GM12878 (cell line): Measurements from ENCODE around the gene PKHD1. TPM values are rescaled to one million over a fixed set of nuclear protein-coding genes. Genes with fewer than 3 reads are reported as not detected.

Experiments
- ATAC-seq: fragments of 200-7000 bp; cut with Tn5 transposase; 3 replicates; pipeline ENCODE4 v1.9.1; 2020; ENCODE audit warnings: mild to moderate bottlenecking, moderate library complexity
- BruUV-seq: library from RNA; stranded (reverse); fragments of 400-500 nt; replicated peaks from 2 replicates; lab custom pipeline; 2021; lab: Mats Ljungman, UMichigan
- CTCF ChIA-PET: fragments of 300-600 bp; sonication (Branson Sonifier 250); formaldehyde crosslinking; extraction: SDS; loops from one replicate; lab custom pipeline; 2021; ENCODE audit warnings: inconsistent platforms; lab: Yijun Ruan, JAX
- POLR2A ChIA-PET: fragments of 350-600 bp; formaldehyde crosslinking; extraction: SDS; loops from one replicate; lab custom pipeline; 2021; ENCODE audit warnings: inconsistent platforms; lab: Charles Lee
- RAD21 ChIA-PET: fragments of 300-600 bp; sonication (Branson Sonifier 250); formaldehyde crosslinking; loops from one replicate; lab custom pipeline; 2023; ENCODE audit warnings: antibody characterized with exemption; ENCODE audit not compliant: unreplicated experiment; lab: Charles Lee
- SMC1A ChIA-PET: fragments of 300-600 bp; sonication (Branson Sonifier 250); formaldehyde crosslinking; loops from one replicate; lab custom pipeline; 2023; ENCODE audit not compliant: unreplicated experiment, uncharacterized antibody; lab: Charles Lee
- DNase-seq: peaks from one replicate; pipeline ENCODE4 v3.0.0-alpha.2; 2011; ENCODE audit warnings: low read depth, low spot score
- FAIRE-seq: peaks from 3 replicates; lab custom pipeline; 2011; peaks lifted over from hg19 to GRCh38; lab: Jason Lieb, UNC
- H2AFZ ChIP-seq: 2 replicates; pipeline ENCODE4 v1.6.0; 2011; ENCODE audit warnings: low read depth, low read length, control low read depth; ENCODE audit not compliant: control insufficient read depth
- H3K27ac ChIP-seq: 2 replicates; pipeline ENCODE4 v1.5.1; 2011; ENCODE audit warnings: control low read depth; ENCODE audit not compliant: control insufficient read depth, insufficient read depth
- H3K27me3 ChIP-seq, 2 experiments: replicated peaks in 1 of 2; 2 replicates each; pipeline versions ENCODE4 v1.6.0 to v1.6.1; 2011; ENCODE audit warnings: low read length in 1 of 2; ENCODE audit not compliant: control insufficient read depth in 2 of 2, insufficient read depth in 2 of 2
- H3K36me3 ChIP-seq, 2 experiments: 2 replicates each; pipeline ENCODE4 v1.5.1; 2011; ENCODE audit warnings: low read length in 1 of 2; ENCODE audit not compliant: control insufficient read depth in 2 of 2, insufficient read depth in 2 of 2
- H3K4me1 ChIP-seq: 2 replicates; pipeline ENCODE4 v1.6.1; 2011; ENCODE audit warnings: mild to moderate bottlenecking, low read length, moderate library complexity, mixed read lengths; ENCODE audit not compliant: control insufficient read depth, insufficient read depth
- H3K4me2 ChIP-seq: 2 replicates; pipeline ENCODE4 v1.6.0; 2011; ENCODE audit warnings: control low read depth; ENCODE audit not compliant: control insufficient read depth, insufficient read depth
- H3K4me3 ChIP-seq: fragments of 200-600 bp; sonication (generic); 2 replicates; pipeline ENCODE4 v1.5.1; 2016
- H3K79me2 ChIP-seq: 2 replicates; pipeline ENCODE4 v1.6.0; 2011; ENCODE audit warnings: low read length; ENCODE audit not compliant: control insufficient read depth, insufficient read depth
- H3K9ac ChIP-seq: 2 replicates; pipeline ENCODE4 v1.8.0; 2011; ENCODE audit warnings: low read length, control low read depth, mixed read lengths; ENCODE audit not compliant: control insufficient read depth, insufficient read depth
- H3K9me3 ChIP-seq: replicated peaks from 3 replicates; pipeline ENCODE4 v1.5.1; 2011; ENCODE audit warnings: mild to moderate bottlenecking, low read length; ENCODE audit not compliant: control insufficient read depth, insufficient read depth
- H4K20me1 ChIP-seq: 2 replicates; pipeline ENCODE4 v1.6.0; 2011; ENCODE audit not compliant: control insufficient read depth, insufficient read depth
- BRCA1 ChIP-seq: IDR thresholded peaks from 2 replicates; pipeline ENCODE4 v1.6.1; 2011; ENCODE audit warnings: low read depth, low read length, improper control_type of control experiment
- CREB1 ChIP-seq: IDR thresholded peaks from 2 replicates; pipeline ENCODE4 v1.6.1; 2012; ENCODE audit warnings: low read depth, mild to moderate bottlenecking, inconsistent platforms
- FOS ChIP-seq: IDR thresholded peaks from 3 replicates; pipeline ENCODE4 v1.6.1; 2011; ENCODE audit warnings: borderline replicate concordance; ENCODE audit not compliant: insufficient read length; ENCODE audit errors: extremely low read depth
- PAX5 ChIP-seq: IDR thresholded peaks from 2 replicates; pipeline ENCODE4 v1.6.1; 2011; ENCODE audit warnings: low read depth, low read length, borderline replicate concordance
- SUZ12 ChIP-seq: fragments of 200-600 bp; sonication (generic); IDR thresholded peaks from one replicate; pipeline ENCODE4 v1.6.1; 2018; ENCODE audit warnings: antibody characterized with exemption, mild to moderate bottlenecking; ENCODE audit not compliant: unreplicated experiment
- ZNF622 ChIP-seq: fragments of 450-650 bp; IDR thresholded peaks from 2 replicates; pipeline ENCODE4 v1.6.1; 2017; ENCODE audit warnings: mild to moderate bottlenecking, inconsistent platforms
- WGBS: methylation state at CpG from one replicate; pipeline ENCODE4 v1.1.6; 2016; ENCODE audit warnings: low lambda C conversion rate; ENCODE audit not compliant: insufficient replicate concordance, insufficient coverage; ENCODE audit errors: missing lambda C conversion rate; 5-methylcytosine and 5-hydroxymethylcytosine counted together
- in situ Hi-C: fragments of 300-500 bp; cut with MboI; formaldehyde crosslinking; loops from 9 replicates; pipeline ENCODE4 v1.14.3; 2018; ENCODE audit warnings: mixed read lengths
- intact Hi-C: fragments of 100-400 bp; cut with micrococcal nuclease; formaldehyde crosslinking; loops from one replicate; pipeline ENCODE4 v1.14.2; 2022; ENCODE audit not compliant: unreplicated experiment
- polyA plus RNA-seq, 11 experiments: library from polyadenylated mRNA; depleted of rRNA in 4 of 11; unstranded in 6 of 11; stranded (reverse) in 5 of 11; fragments of >200 nt; fragmentation: Nextera tagmentation in 4 of 11; fragmentation: Illumina TruSeq in 1 of 11; extraction: Ambion mirVana in 4 of 11; extraction: Trizol in 1 of 11; gene quantifications; 1 replicate in 1 of 11; 2 replicates in 10 of 11; pipeline versions ENCODE4 v1.2.1 to v1.2.3, GENCODE V29; 2011 to 2016; ENCODE audit warnings: inconsistent platforms in 2 of 11, missing spikeins in 2 of 11, low read depth in 1 of 11
- total RNA-seq, 4 experiments: library from RNA; depleted of rRNA in 3 of 4; stranded (reverse); fragments of >200 nt in 3 of 4; fragmentation: Illumina TruSeq in 1 of 4; extraction: Trizol in 1 of 4; gene quantifications; 2 replicates each; pipeline versions ENCODE4 v1.2.1 to v1.2.3, GENCODE V29; 2013 to 2021
- TF ChIP-seq, protein P1 (sequence below): fragments of 450-650 bp; IDR thresholded peaks from 2 replicates; pipeline ENCODE4 v1.6.1; 2016; ENCODE audit warnings: mild to moderate bottlenecking
- TF ChIP-seq, protein P2 (sequence below): IDR thresholded peaks from 2 replicates; pipeline ENCODE4 v1.6.1; 2011; ENCODE audit warnings: low read depth, mild to moderate bottlenecking, low read length, moderate library complexity, borderline replicate concordance; ENCODE audit errors: extremely low read depth

The PKHD1 gene
- total and polyA plus RNA-seq, 10 of the 15 experiments (the other 5 are each of a cell fraction or from before 2014, with no cell fraction given), result under 0.01 to 0.90 (median 0.02) TPM; not detected in 1

GRCh38 chr6:51986864-51987263 is 100.5 kb downstream of the PKHD1 start:
- in situ Hi-C loops, result no loop called here
- no peaks in the 10 kb centered on the region for H3K4me1 ChIP-seq
- ChIA-PET RAD21 (no interaction called here), CTCF (no interaction called here), SMC1A (interaction anchor here (1.2 to 1.3 kb wide), 2 partner anchors 16 to 34 kb away, joined by 3 read pairs; no protein-coding TSS in a partner anchor), POLR2A (no interaction called here)
- no peak overlapping the region for H3K4me3 ChIP-seq
- FAIRE-seq (no peak), DNase-seq (no peak), ATAC-seq (peak; percentile 86)
- no TSS peak for BruUV-seq
- H3K79me2 ChIP-seq, result no peaks in the 10 kb centered on the region
- intact Hi-C loops, result no loop called here
- no peaks in the 10 kb centered on the region for H3K36me3 ChIP-seq
- no peak overlapping the region for H3K27ac ChIP-seq
- H3K4me2 ChIP-seq, result no peak overlapping the region
- H4K20me1 ChIP-seq, result no peaks in the 10 kb centered on the region
- H3K27me3 ChIP-seq, result no peaks in the 10 kb centered on the region
- no peak overlapping the region for H3K9ac ChIP-seq
- WGBS, result 63% methylated on average over 5 of the region's 5 CpGs
- TF ChIP-seq, protein P1, sequence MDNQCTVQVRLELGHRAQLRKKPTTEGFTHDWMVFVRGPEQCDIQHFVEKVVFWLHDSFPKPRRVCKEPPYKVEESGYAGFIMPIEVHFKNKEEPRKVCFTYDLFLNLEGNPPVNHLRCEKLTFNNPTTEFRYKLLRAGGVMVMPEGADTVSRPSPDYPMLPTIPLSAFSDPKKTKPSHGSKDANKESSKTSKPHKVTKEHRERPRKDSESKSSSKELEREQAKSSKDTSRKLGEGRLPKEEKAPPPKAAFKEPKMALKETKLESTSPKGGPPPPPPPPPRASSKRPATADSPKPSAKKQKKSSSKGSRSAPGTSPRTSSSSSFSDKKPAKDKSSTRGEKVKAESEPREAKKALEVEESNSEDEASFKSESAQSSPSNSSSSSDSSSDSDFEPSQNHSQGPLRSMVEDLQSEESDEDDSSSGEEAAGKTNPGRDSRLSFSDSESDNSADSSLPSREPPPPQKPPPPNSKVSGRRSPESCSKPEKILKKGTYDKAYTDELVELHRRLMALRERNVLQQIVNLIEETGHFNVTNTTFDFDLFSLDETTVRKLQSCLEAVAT, result no peak
- TF ChIP-seq FOS, result no peak
- no peak for TF ChIP-seq SUZ12
- TF ChIP-seq, protein P2, sequence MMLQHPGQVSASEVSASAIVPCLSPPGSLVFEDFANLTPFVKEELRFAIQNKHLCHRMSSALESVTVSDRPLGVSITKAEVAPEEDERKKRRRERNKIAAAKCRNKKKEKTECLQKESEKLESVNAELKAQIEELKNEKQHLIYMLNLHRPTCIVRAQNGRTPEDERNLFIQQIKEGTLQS, result no peak
- no peak for TF ChIP-seq CREB1
- no peak for TF ChIP-seq ZNF622
- no peak for TF ChIP-seq PAX5
- no peak for TF ChIP-seq BRCA1
- H2AFZ ChIP-seq, result no peak overlapping the region
- no peaks in the 10 kb centered on the region for H3K9me3 ChIP-seq
